ENCODE data around the gene NFIA.

The NFIA gene

GRCh38 chr1:61241973-61242381, 159.6 kb downstream of the NFIA start:
- H3K79me1 ChIP-seq (ENCODE audit: low read length): no peaks in the 10 kb centered on the region
- H2BK5ac ChIP-seq (ENCODE audit: low read depth, low read length, poor library complexity): no peak overlapping the region
- no peak overlapping the region for H3K4me3 ChIP-seq (ENCODE audit: low read depth, low read length)
- no CpG with 5 or more reads among the region's 2 CpGs for WGBS (ENCODE audit: extremely low coverage, insufficient coverage, insufficient read length)
- H3K4me1 ChIP-seq (ENCODE audit: control insufficient read depth in 1 of 2, insufficient read depth in 2 of 2, low read length in 2 of 2): no peaks in the 10 kb centered on the region
- no peak overlapping the region for H2AFZ ChIP-seq (ENCODE audit: insufficient read depth, low read length, poor library complexity)
- no peak overlapping the region for H3K14ac ChIP-seq (ENCODE audit: low read length)
- no peak overlapping the region for H3K4me2 ChIP-seq (ENCODE audit: low read length)
- no peak overlapping the region for H3K27ac ChIP-seq (ENCODE audit: low read depth, low read length)
- H3K36me3 ChIP-seq (ENCODE audit: control insufficient read depth in 1 of 2, insufficient read depth in 2 of 2, low read length in 2 of 2): no peaks in the 10 kb centered on the region
- no peak overlapping the region for H3K4ac ChIP-seq (ENCODE audit: low read depth, low read length)
- H2BK12ac ChIP-seq (ENCODE audit: low read length): no peak overlapping the region
- no peaks in the 10 kb centered on the region for H3K9me3 ChIP-seq (ENCODE audit: insufficient read depth, low read depth, low read length)
- no peaks in the 10 kb centered on the region for H3K79me2 ChIP-seq (ENCODE audit: control insufficient read depth, insufficient read depth, low read length, poor library complexity)
- no peak overlapping the region for H4K12ac ChIP-seq (ENCODE audit: low read depth, low read length)
- DNase-seq: no peak
- H2AK5ac ChIP-seq (ENCODE audit: low read length): no peak overlapping the region
- no peak overlapping the region for H3K18ac ChIP-seq (ENCODE audit: low read length)
- no peak overlapping the region for H3K23ac ChIP-seq (ENCODE audit: low read length)
- H2BK120ac ChIP-seq (ENCODE audit: insufficient read depth, low read length, poor library complexity): no peak overlapping the region
- no peak overlapping the region for H3K9ac ChIP-seq (ENCODE audit: low read length)
- H3K27me3 ChIP-seq (ENCODE audit: insufficient read depth, low read length): no peaks in the 10 kb centered on the region
- H4K91ac ChIP-seq (ENCODE audit: low read depth, low read length): no peak overlapping the region
- no peak overlapping the region for H4K8ac ChIP-seq (ENCODE audit: low read depth, low read length)

GRCh38 chr1:61244114-61244513, 161.8 kb downstream of the NFIA start:
- no CpG with 5 or more reads among the region's 1 CpG for WGBS (ENCODE audit: extremely low coverage, insufficient coverage, insufficient read length)
- no peak overlapping the region for H4K12ac ChIP-seq (ENCODE audit: low read depth, low read length)
- H2BK5ac ChIP-seq (ENCODE audit: low read depth, low read length, poor library complexity): no peak overlapping the region

GRCh38 chr1:61245696-61246400, 163.5 kb downstream of the NFIA start:
- no CpG with 5 or more reads among the region's 7 CpGs for WGBS (ENCODE audit: extremely low coverage, insufficient coverage, insufficient read length)
- DNase-seq: no peak

More at GRCh38 chr1:61244114-61244513, 161.8 kb downstream of the NFIA start:
- no peak for DNase-seq
- no peak overlapping the region for H3K9ac ChIP-seq (ENCODE audit: low read length)
- H3K4ac ChIP-seq (ENCODE audit: low read depth, low read length): no peak overlapping the region
- no peaks in the 10 kb centered on the region for H3K79me2 ChIP-seq (ENCODE audit: control insufficient read depth, insufficient read depth, low read length, poor library complexity)
- no peaks in the 10 kb centered on the region for H3K36me3 ChIP-seq (ENCODE audit: control insufficient read depth in 1 of 2, insufficient read depth in 2 of 2, low read length in 2 of 2)
- H3K4me1 ChIP-seq (ENCODE audit: control insufficient read depth in 1 of 2, insufficient read depth in 2 of 2, low read length in 2 of 2): no peaks in the 10 kb centered on the region
- no peaks in the 10 kb centered on the region for H3K79me1 ChIP-seq (ENCODE audit: low read length)
- H3K27me3 ChIP-seq (ENCODE audit: insufficient read depth, low read length): no peaks in the 10 kb centered on the region
- H4K8ac ChIP-seq (ENCODE audit: low read depth, low read length): no peak overlapping the region
- H2AFZ ChIP-seq (ENCODE audit: insufficient read depth, low read length, poor library complexity): no peak overlapping the region
- H4K91ac ChIP-seq (ENCODE audit: low read depth, low read length): no peak overlapping the region
- H3K4me3 ChIP-seq (ENCODE audit: low read depth, low read length): no peak overlapping the region
- no peak overlapping the region for H2AK5ac ChIP-seq (ENCODE audit: low read length)
- H3K4me2 ChIP-seq (ENCODE audit: low read length): no peak overlapping the region
- H3K14ac ChIP-seq (ENCODE audit: low read length): no peak overlapping the region
- H3K9me3 ChIP-seq (ENCODE audit: insufficient read depth, low read depth, low read length): no peaks in the 10 kb centered on the region
- H3K27ac ChIP-seq (ENCODE audit: low read depth, low read length): no peak overlapping the region
- H2BK12ac ChIP-seq (ENCODE audit: low read length): no peak overlapping the region
- H3K18ac ChIP-seq (ENCODE audit: low read length): no peak overlapping the region
- H3K23ac ChIP-seq (ENCODE audit: low read length): no peak overlapping the region
- no peak overlapping the region for H2BK120ac ChIP-seq (ENCODE audit: insufficient read depth, low read length, poor library complexity)

GRCh38 chr1:61247051-61247825, 164.9 kb downstream of the NFIA start:
- Histone ChIP-seq H3K14ac (ENCODE audit: low read length) (no peak overlapping the region), H3K4me1 (ENCODE audit: control insufficient read depth in 1 of 2, insufficient read depth in 2 of 2, low read length in 2 of 2) (no peaks in the 10 kb centered on the region), H2AK5ac (ENCODE audit: low read length) (no peak overlapping the region), H3K23ac (ENCODE audit: low read length) (peak overlapping the region; percentile 83), H4K91ac (ENCODE audit: low read depth, low read length) (no peak overlapping the region), H2BK120ac (ENCODE audit: insufficient read depth, low read length, poor library complexity) (no peak overlapping the region), H3K9me3 (ENCODE audit: insufficient read depth, low read depth, low read length) (no peaks in the 10 kb centered on the region), H3K4me2 (ENCODE audit: low read length) (no peak overlapping the region), H3K18ac (ENCODE audit: low read length) (no peak overlapping the region), H2AFZ (ENCODE audit: insufficient read depth, low read length, poor library complexity) (no peak overlapping the region), H3K27ac (ENCODE audit: low read depth, low read length) (no peak overlapping the region), H4K8ac (ENCODE audit: low read depth, low read length) (no peak overlapping the region), H3K9ac (ENCODE audit: low read length) (no peak overlapping the region), H3K79me1 (ENCODE audit: low read length) (no peaks in the 10 kb centered on the region), H2BK12ac (ENCODE audit: low read length) (no peak overlapping the region), H4K12ac (ENCODE audit: low read depth, low read length) (no peak overlapping the region), H3K27me3 (ENCODE audit: insufficient read depth, low read length) (no peaks in the 10 kb centered on the region), H3K36me3 (ENCODE audit: control insufficient read depth in 1 of 2, insufficient read depth in 2 of 2, low read length in 2 of 2) (no peaks in the 10 kb centered on the region), H3K4me3 (ENCODE audit: low read depth, low read length) (no peak overlapping the region), H3K79me2 (ENCODE audit: control insufficient read depth, insufficient read depth, low read length, poor library complexity) (no peaks in the 10 kb centered on the region), H2BK5ac (ENCODE audit: low read depth, low read length, poor library complexity) (no peak overlapping the region), H3K4ac (ENCODE audit: low read depth, low read length) (no peak overlapping the region)
- WGBS (ENCODE audit: extremely low coverage, insufficient coverage, insufficient read length): no CpG with 5 or more reads among the region's 8 CpGs
- no peak for DNase-seq

More at GRCh38 chr1:61245696-61246400, 163.5 kb downstream of the NFIA start:
- Histone ChIP-seq H3K4me2 (ENCODE audit: low read length) (no peak overlapping the region), H3K27me3 (ENCODE audit: insufficient read depth, low read length) (no peaks in the 10 kb centered on the region), H4K12ac (ENCODE audit: low read depth, low read length) (no peak overlapping the region), H4K91ac (ENCODE audit: low read depth, low read length) (no peak overlapping the region), H3K18ac (ENCODE audit: low read length) (no peak overlapping the region), H3K27ac (ENCODE audit: low read depth, low read length) (no peak overlapping the region), H3K79me1 (ENCODE audit: low read length) (no peaks in the 10 kb centered on the region), H3K4me3 (ENCODE audit: low read depth, low read length) (no peak overlapping the region), H3K36me3 (ENCODE audit: control insufficient read depth in 1 of 2, insufficient read depth in 2 of 2, low read length in 2 of 2) (no peaks in the 10 kb centered on the region), H2BK120ac (ENCODE audit: insufficient read depth, low read length, poor library complexity) (no peak overlapping the region), H3K9ac (ENCODE audit: low read length) (no peak overlapping the region), H2BK12ac (ENCODE audit: low read length) (no peak overlapping the region), H3K9me3 (ENCODE audit: insufficient read depth, low read depth, low read length) (no peaks in the 10 kb centered on the region), H3K4me1 (ENCODE audit: control insufficient read depth in 1 of 2, insufficient read depth in 2 of 2, low read length in 2 of 2) (no peaks in the 10 kb centered on the region), H3K4ac (ENCODE audit: low read depth, low read length) (no peak overlapping the region), H2AFZ (ENCODE audit: insufficient read depth, low read length, poor library complexity) (no peak overlapping the region), H2BK5ac (ENCODE audit: low read depth, low read length, poor library complexity) (no peak overlapping the region), H2AK5ac (ENCODE audit: low read length) (no peak overlapping the region), H4K8ac (ENCODE audit: low read depth, low read length) (no peak overlapping the region), H3K79me2 (ENCODE audit: control insufficient read depth, insufficient read depth, low read length, poor library complexity) (no peaks in the 10 kb centered on the region), H3K23ac (ENCODE audit: low read length) (no peak overlapping the region), H3K14ac (ENCODE audit: low read length) (no peak overlapping the region)

All from trophoblast cell (in vitro differentiated cells and primary cell).